Adrenal gland (tissue), 12 donors: Measurements from ENCODE around the gene SNAPC3. TPM values are rescaled to one million over a fixed set of nuclear protein-coding genes. Genes with fewer than 3 reads are reported as not detected.
"Not testable (repeated sequence)": the region's sequence is repeated elsewhere in the genome, so short reads cannot be mapped to it uniquely, and the experiment has no call there.

Experiments used
- DNase-seq, 7 donors: peaks; one replicate each; pipeline ENCODE4 v3.0.0-alpha.2; 2019 to 2020
- H3K27ac ChIP-seq, 5 donors: fragments of 200-600 bp; sonication (generic) in 4 of 5; 1 replicate in 3 of 5; 2 replicates in 2 of 5; pipeline versions ENCODE4 v1.5.1 to v1.8.0; 2016 to 2020; ENCODE audit warnings: mild to moderate bottlenecking in 1 of 5
- H3K27me3 ChIP-seq: fragments of 200-600 bp; 2 replicates; pipeline ENCODE4 v1.8.0; 2021
- H3K36me3 ChIP-seq, 2 donors: fragments of 200-600 bp; replicated peaks in 1 of 2; 1 replicate in 1 of 2; 2 replicates in 1 of 2; pipeline versions ENCODE4 v1.5.1 to v1.8.0; 2018 to 2022
- H3K4me1 ChIP-seq, 2 donors: fragments of 200-600 bp; replicated peaks in 1 of 2; 1 replicate in 1 of 2; 2 replicates in 1 of 2; pipeline versions ENCODE4 v1.5.1 to v1.8.0; 2018 to 2021
- H3K4me3 ChIP-seq, 4 donors: fragments of 200-600 bp; sonication (generic) in 3 of 4; one replicate each; pipeline ENCODE4 v1.5.1; 2016 to 2018
- H3K9me3 ChIP-seq, 3 donors: fragments of 200-600 bp; sonication (generic) in 1 of 3; replicated peaks in 1 of 3; 1 replicate in 2 of 3; 2 replicates in 1 of 3; pipeline versions ENCODE4 v1.5.1 to v1.8.0; 2016 to 2021
- POLR2A ChIP-seq, 2 donors: fragments of 450-650 bp; IDR thresholded peaks; one replicate each; pipeline ENCODE4 v1.6.1; 2017; ENCODE audit warnings: antibody characterized with exemption in 2 of 2, mild to moderate bottlenecking in 2 of 2, moderate library complexity in 1 of 2
- WGBS, 4 donors: extraction: QIAGEN DNeasy Blood & Tissue Kit in 2 of 4; methylation state at CpG; one replicate each; pipeline versions ENCODE4 v1.1.5 to v1.1.7; 2013 to 2017; 5-methylcytosine and 5-hydroxymethylcytosine counted together
- intact Hi-C, 2 donors: fragments of 100-400 bp; cut with DNase I; formaldehyde crosslinking; loops; one replicate each; pipeline versions ENCODE4 v1.14.1 to v1.15.0; 2022 to 2023
- polyA plus RNA-seq, 3 donors: library from polyadenylated mRNA; stranded (reverse); fragments of 200-250 nt in 2 of 3; fragments of 350-450 nt in 1 of 3; fragmentation: Illumina TruSeq in 1 of 3; extraction: RNeasy Lipid Tissue Mini Kit (QIAGEN cat#74804) in 1 of 3; gene quantifications; one replicate each; pipeline ENCODE4 v1.2.3, GENCODE V29; 2013 to 2014
- total RNA-seq, 9 donors: library from RNA; depleted of rRNA in 4 of 9; stranded (reverse); fragments of >200 nt in 4 of 9; fragments of 120-200 nt in 1 of 9; fragmentation: NEBNext Ultra II Directional in 1 of 9; extraction: Animal tissue kit (Norgen Biotek cat#: 25700) in 1 of 9; gene quantifications; one replicate each; pipeline versions ENCODE4 v1.1.0 to v1.2.4, GENCODE V29; 2013 to 2023
- TF ChIP-seq, protein P1 (sequence below), 6 experiments: fragments of 450-650 bp in 4 of 6; fragments of 200-600 bp in 2 of 6; sonication (generic) in 1 of 6; IDR thresholded peaks; 1 replicate in 5 of 6; 2 replicates in 1 of 6; pipeline versions ENCODE4 v1.5.1 to v1.8.0; 2016 to 2021; ENCODE audit warnings: antibody characterized with exemption in 6 of 6, mild to moderate bottlenecking in 2 of 6, moderate library complexity in 1 of 6
- donor health status: healthy with polysubstance abuse.
- donor health status: Bipolar disorder and iron deficiency.
- donor health status: DM: yes; HTN: yes; CAD: no.
- donor health status: DM: no; HTN: no; CAD: no.
- donor health status: DM: no; HTN: no; CAD: no.
- donor health status: DM: yes; HTN: yes; CAD: no.

SNAPC3 gene
- total and polyA plus RNA-seq, 12 donors: 9.8 to 62.2 (median 41.1) TPM

DNA sequence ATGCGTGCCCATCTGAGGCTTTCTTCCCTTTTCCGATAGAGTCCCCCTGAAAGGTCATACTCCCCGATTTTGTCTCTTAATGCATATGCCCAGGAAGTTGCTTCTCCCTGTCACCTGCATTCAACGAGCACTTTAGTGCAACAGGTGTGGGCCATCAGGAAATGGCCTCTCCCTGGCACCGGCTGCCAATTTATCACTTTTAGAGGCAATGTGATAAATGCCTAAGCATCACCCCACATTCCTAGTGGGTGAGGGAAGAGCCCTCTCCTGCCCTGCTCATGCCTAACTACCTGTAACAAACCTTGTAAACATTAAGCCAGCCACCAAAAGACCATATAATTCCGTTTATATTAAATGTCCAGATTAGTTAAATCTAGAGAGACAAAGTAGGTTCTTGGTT lies 1.1 kb upstream of the SNAPC3 start:
- Histone ChIP-seq H3K36me3 (peaks cover 0 to 14% of the 10 kb centered on the region in 2 donors), H3K27me3 (no peaks in the 10 kb centered on the region), H3K9me3 (no peaks in the 10 kb centered on the region), H3K4me1 (peaks cover 17 to 33% of the 10 kb centered on the region in 2 donors), H3K27ac (no peak overlapping the region), H3K4me3 (no peak overlapping the region)
- intact Hi-C loops: loop anchor here in 1 of 2 donors (10.0 kb wide), 1 partner anchor 117 kb away; the partner anchor contains the start of gene TTC39B
- TF ChIP-seq, protein P1, sequence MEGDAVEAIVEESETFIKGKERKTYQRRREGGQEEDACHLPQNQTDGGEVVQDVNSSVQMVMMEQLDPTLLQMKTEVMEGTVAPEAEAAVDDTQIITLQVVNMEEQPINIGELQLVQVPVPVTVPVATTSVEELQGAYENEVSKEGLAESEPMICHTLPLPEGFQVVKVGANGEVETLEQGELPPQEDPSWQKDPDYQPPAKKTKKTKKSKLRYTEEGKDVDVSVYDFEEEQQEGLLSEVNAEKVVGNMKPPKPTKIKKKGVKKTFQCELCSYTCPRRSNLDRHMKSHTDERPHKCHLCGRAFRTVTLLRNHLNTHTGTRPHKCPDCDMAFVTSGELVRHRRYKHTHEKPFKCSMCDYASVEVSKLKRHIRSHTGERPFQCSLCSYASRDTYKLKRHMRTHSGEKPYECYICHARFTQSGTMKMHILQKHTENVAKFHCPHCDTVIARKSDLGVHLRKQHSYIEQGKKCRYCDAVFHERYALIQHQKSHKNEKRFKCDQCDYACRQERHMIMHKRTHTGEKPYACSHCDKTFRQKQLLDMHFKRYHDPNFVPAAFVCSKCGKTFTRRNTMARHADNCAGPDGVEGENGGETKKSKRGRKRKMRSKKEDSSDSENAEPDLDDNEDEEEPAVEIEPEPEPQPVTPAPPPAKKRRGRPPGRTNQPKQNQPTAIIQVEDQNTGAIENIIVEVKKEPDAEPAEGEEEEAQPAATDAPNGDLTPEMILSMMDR (IDR thresholded peaks at IDR 0.05): no peak
- no peak for TF ChIP-seq POLR2A (IDR thresholded peaks at IDR 0.05)
- WGBS, 4 donors: 85 to 91% (median 90%) methylated on average over 6 of the region's 6 CpGs
- no peak for DNase-seq

GRCh38 chr9:15421990-15422371 lies 695 bp upstream of the SNAPC3 start:
- TF ChIP-seq POLR2A (IDR thresholded peaks at IDR 0.05): no peak
- TF ChIP-seq, protein P1 (IDR thresholded peaks at IDR 0.05): peak in 1 of 6 experiments; percentile 1
- Histone ChIP-seq H3K9me3 (no peaks in the 10 kb centered on the region), H3K4me3 (peak overlapping the region in 3 of 4 donors; percentile 1 to 94 (median 75)), H3K36me3 (peaks cover 0 to 14% of the 10 kb centered on the region in 2 donors), H3K27ac (peak overlapping the region; percentile 29 to 94 (median 82)), H3K27me3 (no peaks in the 10 kb centered on the region), H3K4me1 (peaks cover 17 to 38% of the 10 kb centered on the region in 2 donors)
- intact Hi-C loops: loop anchor here in 1 of 2 donors (10.0 kb wide), 1 partner anchor 117 kb away; the partner anchor contains the start of gene TTC39B
- no peak for DNase-seq
- WGBS, 4 donors: 43 to 56% (median 47%) methylated on average over 9 of the region's 9 CpGs

GRCh38 chr9:15423231-15423985 lies 732 bp downstream of the SNAPC3 start:
- H3K27me3 ChIP-seq: no peaks in the 10 kb centered on the region
- H3K27ac ChIP-seq: peak overlapping the region in 4 of 5 donors; percentile 45 to 94 (median 86)
- H3K36me3 ChIP-seq: peaks cover 0 to 14% of the 10 kb centered on the region in 2 donors
- 2 to 4% (median 3%) methylated on average over 16 to 18 of the region's 18 CpGs for WGBS, 4 donors
- no peak for DNase-seq
- no peak for TF ChIP-seq POLR2A (IDR thresholded peaks at IDR 0.05)
- TF ChIP-seq, protein P1 (IDR thresholded peaks at IDR 0.05): no peak
- intact Hi-C loops: loop anchor here in 1 of 2 donors (10.0 kb wide), 1 partner anchor 119 kb away; the partner anchor contains the start of gene TTC39B
- no peaks in the 10 kb centered on the region for H3K9me3 ChIP-seq
- H3K4me1 ChIP-seq: peaks cover 17 to 48% of the 10 kb centered on the region in 2 donors
- H3K4me3 ChIP-seq: peak overlapping the region; percentile 59 to 94 (median 83)

DNA sequence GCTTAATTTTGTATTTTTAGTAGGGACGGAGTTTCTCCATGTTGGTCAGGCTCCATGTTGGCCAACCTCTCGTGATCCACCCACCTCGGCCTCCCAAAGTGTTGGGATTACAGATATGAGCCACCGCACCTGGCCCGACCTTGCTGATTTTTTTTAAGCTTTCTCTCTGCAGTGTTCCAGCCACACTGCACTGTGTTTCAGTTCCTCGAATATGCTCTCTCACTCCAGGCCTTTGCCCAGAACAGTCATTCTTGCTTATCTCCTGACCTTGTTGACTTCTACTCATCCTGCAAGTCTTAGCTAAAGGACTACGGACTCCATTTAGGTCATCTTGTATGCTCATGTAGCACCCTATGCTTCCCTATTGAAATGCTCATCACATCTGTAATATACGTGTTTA lies 3.3 kb downstream of the SNAPC3 start:
- TF ChIP-seq POLR2A (IDR thresholded peaks at IDR 0.05): peak in 1 of 2 donors; percentile 13
- TF ChIP-seq, protein P1 (IDR thresholded peaks at IDR 0.05): no peak
- peaks cover 0 to 14% of the 10 kb centered on the region in 2 donors for H3K36me3 ChIP-seq
- H3K4me3 ChIP-seq: no peak overlapping the region
- H3K27me3 ChIP-seq: no peaks in the 10 kb centered on the region
- WGBS, 4 donors: 30 to 61% (median 45%) methylated on average over 8 of the region's 8 CpGs
- intact Hi-C loops: loop anchor here in 1 of 2 donors (10.0 kb wide), 1 partner anchor 121 kb away; the partner anchor contains the start of gene TTC39B
- H3K27ac ChIP-seq: peak overlapping the region in 2 of 5 donors; percentile 20 to 36
- peaks cover 31 to 54% of the 10 kb centered on the region in 2 donors for H3K4me1 ChIP-seq
- peak in 4 of 7 donors; percentile 32 to 54 (median 44) for DNase-seq
- no peaks in the 10 kb centered on the region for H3K9me3 ChIP-seq

DNA sequence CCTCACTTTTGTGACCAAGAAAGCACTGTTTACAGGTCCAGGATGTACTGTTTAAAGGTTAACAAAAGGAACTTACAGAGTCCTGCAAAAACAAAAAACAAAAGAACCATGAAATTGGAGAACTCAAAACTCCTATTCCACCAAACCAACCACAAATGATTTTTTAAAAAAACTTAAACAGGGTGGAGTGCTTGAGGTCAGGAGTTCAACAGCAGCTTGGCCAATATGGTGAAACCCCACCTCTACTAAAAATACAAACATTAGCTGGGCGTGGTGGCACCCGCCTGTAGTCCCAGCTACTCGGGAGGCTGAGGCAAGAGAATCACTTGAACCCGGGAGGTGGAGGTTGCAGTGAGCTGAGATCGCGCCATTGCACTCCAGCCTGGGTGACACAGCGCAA lies 5.0 kb downstream of the SNAPC3 start:
- DNase-seq, H3K27me3 ChIP-seq, H3K27ac ChIP-seq, H3K9me3 ChIP-seq, H3K4me3 ChIP-seq: not testable (repeated sequence)
- intact Hi-C loops: loop anchor here in 1 of 2 donors (10.0 kb wide), 1 partner anchor 123 kb away; the partner anchor contains the start of gene TTC39B
- 84 to 94% (median 88%) methylated on average over 7 of the region's 7 CpGs for WGBS, 4 donors
- Histone ChIP-seq H3K4me1 (peaks cover 32 to 59% of the 10 kb centered on the region in 2 donors), H3K36me3 (peaks cover 0 to 14% of the 10 kb centered on the region in 2 donors)
